DOHH2 (cell line): Measurements from ENCODE around the gene SPG7.

ENCODE experiments used
- H3F3A ChIP-seq: fragments of 200-600 bp; sonication (generic), shearing (Covaris generic); 2 replicates; pipeline ENCODE4 v1.6.0; 2016; ENCODE audit warnings: antibody characterized with exemption, mild to moderate bottlenecking; ENCODE audit not compliant: control insufficient read depth, insufficient read depth
- H3K27ac ChIP-seq: fragments of 200-600 bp; sonication (generic); 2 replicates; pipeline ENCODE4 v1.5.1; 2014; ENCODE audit warnings: low read depth, mild to moderate bottlenecking, low read length, moderate library complexity
- H3K27me3 ChIP-seq: fragments of 200-600 bp; sonication (generic); 2 replicates; pipeline ENCODE4 v1.6.1; 2014; ENCODE audit warnings: mild to moderate bottlenecking, low read length, mixed read lengths; ENCODE audit not compliant: control insufficient read depth
- H3K36me3 ChIP-seq: fragments of 200-600 bp; sonication (generic); 2 replicates; pipeline ENCODE4 v1.6.1; 2014; ENCODE audit warnings: mild to moderate bottlenecking, low read length, moderate library complexity, mixed read lengths; ENCODE audit not compliant: control insufficient read depth
- H3K4me1 ChIP-seq: fragments of 200-600 bp; sonication (generic); 2 replicates; pipeline ENCODE4 v1.6.1; 2014; ENCODE audit warnings: mild to moderate bottlenecking, low read length, mixed read lengths; ENCODE audit not compliant: control insufficient read depth
- H3K4me2 ChIP-seq: fragments of 200-600 bp; sonication (generic); 2 replicates; pipeline ENCODE4 v1.6.0; 2014; ENCODE audit warnings: mild to moderate bottlenecking, low read length, moderate library complexity
- H3K4me3 ChIP-seq: fragments of 200-600 bp; sonication (generic); 2 replicates; pipeline ENCODE4 v1.5.1; 2014; ENCODE audit warnings: mild to moderate bottlenecking, low read length, mixed read lengths
- H3K79me2 ChIP-seq: fragments of 200-600 bp; sonication (generic); 2 replicates; pipeline ENCODE4 v1.6.1; 2014; ENCODE audit warnings: mild to moderate bottlenecking, low read length, mixed read lengths; ENCODE audit not compliant: control insufficient read depth
- H3K9me2 ChIP-seq: fragments of 200-600 bp; sonication (generic); replicated peaks from 2 replicates; pipeline ENCODE4 v1.6.1; 2014; ENCODE audit warnings: mild to moderate bottlenecking, low read length, mixed read lengths; ENCODE audit not compliant: control insufficient read depth
- H3K9me3 ChIP-seq: fragments of 200-600 bp; sonication (generic); 2 replicates; pipeline ENCODE4 v1.6.1; 2014; ENCODE audit warnings: antibody characterized with exemption, low read length, mixed read lengths; ENCODE audit not compliant: control insufficient read depth, insufficient read depth
- H4K20me1 ChIP-seq: fragments of 200-600 bp; sonication (generic); 2 replicates; pipeline ENCODE4 v1.6.0; 2014; ENCODE audit warnings: low read depth, mild to moderate bottlenecking, antibody characterized with exemption, low read length, moderate library complexity; ENCODE audit not compliant: control insufficient read depth, insufficient read depth
- CTCF ChIP-seq: fragments of 200-600 bp; sonication (generic); IDR thresholded peaks from one replicate; pipeline ENCODE4 v1.5.1; 2014; ENCODE audit warnings: antibody characterized with exemption, mild to moderate bottlenecking, low read depth, low read length; ENCODE audit not compliant: poor library complexity, severe bottlenecking
- EZH2phosphoT487 ChIP-seq: fragments of 200-600 bp; sonication (generic); IDR thresholded peaks from 2 replicates; pipeline ENCODE4 v1.6.1; 2017; ENCODE audit warnings: borderline replicate concordance, mild to moderate bottlenecking, antibody characterized with exemption, low read length, moderate library complexity, mixed read lengths

SPG7 gene

GRCh38 chr16:89561142-89561883 lies 53.1 kb downstream of the SPG7 start:
- Histone ChIP-seq H3K9me3 (no peaks in the 10 kb centered on the region), H3K4me3 (peak overlapping the region; percentile 97), H4K20me1 (peaks cover 37% of the 10 kb centered on the region), H3K4me2 (peak overlapping the region; percentile 85), H3K36me3 (peaks cover 77% of the 10 kb centered on the region), H3K27ac (peak overlapping the region; percentile 79), H3K79me2 (peaks cover 43% of the 10 kb centered on the region), H3K27me3 (no peaks in the 10 kb centered on the region), H3F3A (peaks cover 57% of the 10 kb centered on the region), H3K4me1 (peaks cover 53% of the 10 kb centered on the region), H3K9me2 (no peaks in the 10 kb centered on the region)
- no peak for TF ChIP-seq CTCF

- Histone ChIP-seq H3K4me2 (peak overlapping the region; percentile 85), H3K4me1 (peaks cover 53% of the 10 kb centered on the region), H3K36me3 (peaks cover 72% of the 10 kb centered on the region), H3F3A (peaks cover 62% of the 10 kb centered on the region), H3K79me2 (peaks cover 43% of the 10 kb centered on the region), H3K9me3 (no peaks in the 10 kb centered on the region), H3K27me3 (no peaks in the 10 kb centered on the region), H4K20me1 (peaks cover 37% of the 10 kb centered on the region), H3K9me2 (no peaks in the 10 kb centered on the region), H3K27ac (peak overlapping the region; percentile 79), H3K4me3 (peak overlapping the region; percentile 97)
- TF ChIP-seq EZH2phosphoT487 (no peak), CTCF (no peak)
These were observed 53.8 kb downstream of the SPG7 start for GRCh38 chr16:89561884-89562599.

- Histone ChIP-seq H3F3A (peaks cover 66% of the 10 kb centered on the region), H3K27ac (no peak overlapping the region; the same call in 1 of the 2 replicates), H3K4me2 (peak overlapping the region; percentile 85), H3K27me3 (no peaks in the 10 kb centered on the region), H3K79me2 (peaks cover 43% of the 10 kb centered on the region), H3K4me3 (peak overlapping the region; percentile 97), H3K9me2 (no peaks in the 10 kb centered on the region), H3K36me3 (peaks cover 64% of the 10 kb centered on the region), H3K4me1 (peaks cover 53% of the 10 kb centered on the region), H3K9me3 (no peaks in the 10 kb centered on the region), H4K20me1 (peaks cover 37% of the 10 kb centered on the region)
- TF ChIP-seq EZH2phosphoT487 = no peak
- no peak for TF ChIP-seq CTCF
These were observed 54.7 kb downstream of the SPG7 start for GRCh38 chr16:89562939-89563338.
